ENCODE results near the gene DMXL1.
"Not testable (repeated sequence)": the region's sequence is repeated elsewhere in the genome, so short reads cannot be mapped to it uniquely, and the experiment has no call there.

Gene DMXL1

GRCh38 chr5:119178435-119178834 is 107.5 kb downstream of the DMXL1 start:
- no peaks in the 10 kb centered on the region for H3K4me1 ChIP-seq (ENCODE audit: control insufficient read depth in 1 of 2, insufficient read depth in 1 of 2, low read depth in 1 of 2, low read length in 1 of 2)
- no peaks in the 10 kb centered on the region for H3K27me3 ChIP-seq
- no peak overlapping the region for H3K27ac ChIP-seq
- peaks cover 5% of the 10 kb centered on the region for H3K36me3 ChIP-seq
- H3K9me3 ChIP-seq = no peaks in the 10 kb centered on the region
- no peak for TF ChIP-seq CTCF (IDR thresholded peaks at IDR 0.05)
- no peak overlapping the region for H3K4me3 ChIP-seq (ENCODE audit: low read depth in 1 of 2, low read length in 1 of 2)

- no peak for TF ChIP-seq CTCF (IDR thresholded peaks at IDR 0.05)
- peaks cover 5% of the 10 kb centered on the region for H3K36me3 ChIP-seq
Measured at GRCh38 chr5:119179857-119180641, 109.2 kb downstream of the DMXL1 start.

DNA sequence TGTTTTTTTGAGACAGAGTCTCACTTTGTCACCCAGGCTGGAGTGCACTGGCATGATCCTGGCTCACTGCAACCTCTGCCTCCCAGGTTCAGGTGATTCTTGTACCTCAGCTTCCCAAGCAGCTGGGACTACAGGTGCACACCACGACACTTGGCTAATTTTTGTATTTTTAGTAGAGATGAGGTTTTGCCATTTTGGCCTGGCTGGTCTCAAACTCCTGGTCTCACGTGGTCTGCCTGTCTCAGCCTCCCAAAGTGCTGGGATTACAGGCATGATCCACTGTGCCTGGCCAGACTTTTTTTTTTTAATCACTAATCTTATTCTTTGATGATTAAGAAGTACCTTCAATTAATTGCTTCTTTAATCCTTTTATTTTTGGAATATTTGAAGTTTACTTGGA is 114.6 kb downstream of the DMXL1 start:
- not testable (repeated sequence) for H3K27ac ChIP-seq; H3K36me3 ChIP-seq; H3K9me3 ChIP-seq; H3K27me3 ChIP-seq; H3K4me3 ChIP-seq (ENCODE audit: low read depth in 1 of 2, low read length in 1 of 2); H3K4me1 ChIP-seq (ENCODE audit: control insufficient read depth in 1 of 2, insufficient read depth in 1 of 2, low read depth in 1 of 2, low read length in 1 of 2)

More at GRCh38 chr5:119179857-119180641, 109.2 kb downstream of the DMXL1 start:
- Histone ChIP-seq H3K4me1 (ENCODE audit: control insufficient read depth in 1 of 2, insufficient read depth in 1 of 2, low read depth in 1 of 2, low read length in 1 of 2) (peaks cover 4 to 5% of the 10 kb centered on the region in 2 experiments), H3K27ac (no peak overlapping the region), H3K4me3 (ENCODE audit: low read depth in 1 of 2, low read length in 1 of 2) (no peak overlapping the region), H3K9me3 (no peaks in the 10 kb centered on the region), H3K27me3 (no peaks in the 10 kb centered on the region)

DNA sequence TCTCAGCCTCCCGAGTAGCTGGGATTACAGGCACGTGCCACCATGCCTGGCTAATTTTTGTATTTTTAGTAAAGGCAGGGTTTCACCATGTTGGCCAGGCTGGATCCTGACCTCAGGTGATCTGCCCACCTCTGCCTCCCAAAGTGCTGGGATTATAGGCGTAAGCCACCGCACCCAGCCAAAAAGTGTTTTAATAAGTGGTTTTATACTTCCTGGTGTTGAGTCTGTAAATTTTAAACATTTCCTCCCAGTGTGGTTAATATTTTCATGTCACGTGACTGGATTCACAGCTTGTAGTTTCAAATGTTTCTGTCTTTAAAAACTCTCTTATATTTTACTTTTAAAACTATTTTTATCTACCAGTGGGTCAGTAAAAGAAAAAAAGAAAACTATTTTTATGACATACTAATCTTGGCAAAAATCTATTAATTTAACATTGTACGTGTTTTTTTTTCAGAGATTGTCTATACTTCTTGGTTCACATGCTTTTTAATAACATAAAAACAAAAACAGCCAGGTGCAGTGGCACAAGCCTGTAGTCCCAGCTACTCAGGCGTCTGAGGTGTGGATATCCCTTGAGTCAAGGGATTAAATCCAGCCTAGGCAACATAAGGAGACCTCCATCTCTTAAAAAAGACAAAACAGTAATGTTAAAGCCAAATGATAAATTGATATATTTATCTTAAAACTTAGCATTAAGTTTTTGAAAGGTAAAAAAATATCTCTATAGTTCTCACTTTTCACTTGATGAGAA is 117.1 kb downstream of the DMXL1 start:
- H3K9me3 ChIP-seq = no peaks in the 10 kb centered on the region
- no peak for TF ChIP-seq CTCF (IDR thresholded peaks at IDR 0.05)
- H3K36me3 ChIP-seq = no peaks in the 10 kb centered on the region
- H3K27me3 ChIP-seq = no peaks in the 10 kb centered on the region
- peaks cover 4 to 5% of the 10 kb centered on the region in 2 experiments for H3K4me1 ChIP-seq (ENCODE audit: control insufficient read depth in 1 of 2, insufficient read depth in 1 of 2, low read depth in 1 of 2, low read length in 1 of 2)
- H3K27ac ChIP-seq = no peak overlapping the region
- H3K4me3 ChIP-seq (ENCODE audit: low read depth in 1 of 2, low read length in 1 of 2) = no peak overlapping the region

DNA sequence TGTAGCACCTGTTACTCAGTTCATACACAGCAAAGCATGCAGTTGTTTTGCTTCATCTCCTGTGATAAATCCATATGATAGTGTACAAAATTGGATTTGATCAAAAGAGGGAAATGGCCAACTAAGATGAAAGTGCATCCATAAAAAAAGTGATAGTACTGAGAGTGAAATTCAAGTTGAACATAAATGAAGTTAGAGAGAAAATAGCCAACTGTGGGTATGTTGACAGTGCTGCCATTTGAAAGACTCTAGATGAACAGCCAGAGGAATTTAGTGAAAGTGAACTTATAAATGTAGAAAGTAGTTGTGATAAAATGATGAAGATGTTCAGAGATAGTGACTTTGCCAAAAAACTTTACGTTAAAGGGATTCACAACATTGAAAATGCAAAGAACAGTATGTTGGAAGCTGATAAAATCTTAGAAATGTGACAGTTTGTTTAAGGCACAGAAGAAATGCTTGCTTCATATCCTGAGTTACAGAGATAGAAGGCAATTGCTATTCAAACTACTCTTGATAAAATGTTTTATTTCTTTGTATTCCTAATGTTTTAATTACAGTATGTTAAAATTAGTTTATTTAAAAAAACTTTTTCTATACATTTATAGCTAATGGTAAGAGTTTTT is 119.7 kb downstream of the DMXL1 start:
- no peak overlapping the region for H3K27ac ChIP-seq
- H3K4me1 ChIP-seq (ENCODE audit: control insufficient read depth in 1 of 2, insufficient read depth in 1 of 2, low read depth in 1 of 2, low read length in 1 of 2) = no peaks in the 10 kb centered on the region
- no peak for TF ChIP-seq CTCF (IDR thresholded peaks at IDR 0.05)
- H3K9me3 ChIP-seq = no peaks in the 10 kb centered on the region
- H3K4me3 ChIP-seq (ENCODE audit: low read depth in 1 of 2, low read length in 1 of 2) = no peak overlapping the region
- no peaks in the 10 kb centered on the region for H3K27me3 ChIP-seq
- peaks cover 12% of the 10 kb centered on the region for H3K36me3 ChIP-seq

Measured in neutrophil (primary cell).